CD4-positive, alpha-beta memory T cell (primary cell): ENCODE results near the gene MAP2K7. TPM values are rescaled to one million over a fixed set of nuclear protein-coding genes. Genes with fewer than 3 reads are reported as not detected.

Experiments used
- CTCF ChIA-PET: fragments of 350-600 bp; sonication (Branson Sonifier 250); formaldehyde crosslinking; loops from one replicate; lab custom pipeline; 2021; ENCODE audit warnings: inconsistent platforms; ENCODE audit not compliant: partially characterized antibody; lab: Charles Lee
- POLR2A ChIA-PET: fragments of 350-600 bp; sonication (Branson Sonifier 250); formaldehyde crosslinking; loops from one replicate; lab custom pipeline; 2021; ENCODE audit not compliant: partially characterized antibody; lab: Charles Lee
- DNase-seq, 5 donors: peaks; one replicate each; pipeline versions ENCODE4 v3.0.0 to v3.0.0-alpha.2; 2020 to 2022; ENCODE audit warnings: mixed read lengths in 1 of 5
- H3K27ac ChIP-seq: one replicate; pipeline ENCODE4 v1.7.0; 2013; ENCODE audit warnings: low read depth, low read length
- H3K27me3 ChIP-seq: 2 replicates; pipeline ENCODE4 v1.7.0; 2013; ENCODE audit warnings: mild to moderate bottlenecking, low read length, moderate library complexity; ENCODE audit not compliant: insufficient read depth
- H3K36me3 ChIP-seq: 2 replicates; pipeline ENCODE4 v1.7.0; 2013; ENCODE audit warnings: mild to moderate bottlenecking, low read length, moderate library complexity; ENCODE audit not compliant: insufficient read depth
- H3K4me1 ChIP-seq: 2 replicates; pipeline ENCODE4 v1.7.0; 2013; ENCODE audit warnings: mild to moderate bottlenecking, low read length, moderate library complexity; ENCODE audit not compliant: insufficient read depth
- H3K4me3 ChIP-seq, 2 donors: one replicate each; pipeline ENCODE4 v1.7.0; 2013; ENCODE audit warnings: low read length in 2 of 2, mild to moderate bottlenecking in 1 of 2
- H3K9me3 ChIP-seq, 2 donors: one replicate each; pipeline ENCODE4 v1.7.0; 2013; ENCODE audit warnings: low read length in 2 of 2, control low read depth in 1 of 2; ENCODE audit not compliant: control insufficient read depth in 1 of 2
- H3K27ac Mint-ChIP-seq, 7 donors: one replicate each; pipeline ENCODE4 v1.8.0; 2020 to 2021; ENCODE audit warnings: mixed read lengths in 7 of 7, mild to moderate bottlenecking in 6 of 7, inconsistent platforms in 3 of 7, moderate library complexity in 3 of 7
- H3K27me3 Mint-ChIP-seq, 2 donors: one replicate each; pipeline ENCODE4 v1.8.0; 2020 to 2021; ENCODE audit warnings: mixed read lengths in 2 of 2
- H3K36me3 Mint-ChIP-seq, 2 donors: one replicate each; pipeline ENCODE4 v1.8.0; 2020 to 2021; ENCODE audit warnings: mixed read lengths in 2 of 2, inconsistent platforms in 1 of 2, mild to moderate bottlenecking in 1 of 2
- H3K4me1 Mint-ChIP-seq, 4 donors: one replicate each; pipeline ENCODE4 v1.8.0; 2020 to 2021; ENCODE audit warnings: mixed read lengths in 4 of 4, mild to moderate bottlenecking in 1 of 4
- H3K4me3 Mint-ChIP-seq, 8 donors: one replicate each; pipeline ENCODE4 v1.8.0; 2020 to 2021; ENCODE audit warnings: mixed read lengths in 8 of 8, mild to moderate bottlenecking in 7 of 8, moderate library complexity in 6 of 8, inconsistent platforms in 3 of 8
- H3K9me3 Mint-ChIP-seq, 8 donors: one replicate each; pipeline ENCODE4 v1.8.0; 2020 to 2021; ENCODE audit warnings: mixed read lengths in 8 of 8, mild to moderate bottlenecking in 5 of 8, inconsistent platforms in 3 of 8, moderate library complexity in 1 of 8
- intact Hi-C: fragments of 100-400 bp; cut with micrococcal nuclease; formaldehyde crosslinking; loops from one replicate; pipeline ENCODE4 v1.15.1; 2023
- polyA plus RNA-seq, 2 donors: library from polyadenylated mRNA; unstranded; fragments of 300-500 nt; fragmentation: Illumina TruSeq; gene quantifications; one replicate each; pipeline ENCODE4 v1.2.3, GENCODE V29; 2021
- total RNA-seq, 2 experiments: library from RNA; stranded (reverse); gene quantifications; one replicate each; pipeline ENCODE4 v1.2.3, GENCODE V29; 2021

Gene MAP2K7
- total and polyA plus RNA-seq, 4 experiments from 2014 or later: 0.57 to 62.5 (median 31.1) TPM

- Mint-ChIP-seq H3K4me1 (peaks cover 8 to 28% (median 15%) of the 10 kb centered on the region in 4 donors), H3K4me3 (peak overlapping the region in 2 of 8 donors; percentile 6 to 10), H3K36me3 (no peaks in the 10 kb centered on the region), H3K27me3 (no peaks in the 10 kb centered on the region), H3K27ac (peak overlapping the region in 1 of 7 donors; percentile 12), H3K9me3 (no peaks in the 10 kb centered on the region)
- H3K27ac ChIP-seq: no peak overlapping the region
- peaks cover 27% of the 10 kb centered on the region for H3K4me1 ChIP-seq
- peaks cover 7% of the 10 kb centered on the region for H3K27me3 ChIP-seq
- intact Hi-C loops: loop anchor here (2.0 kb wide), 1 partner anchor 33 kb away; the partner anchor contains the start of gene EVI5L
- DNase-seq: no peak
- no peak overlapping the region for H3K4me3 ChIP-seq
- ChIA-PET POLR2A (interaction anchor here (1.1 to 1.8 kb wide), 2 partner anchors 40 to 57 kb away, joined by 5 read pairs; partner anchors contain the start of genes MAP2K7 and SNAPC2), CTCF (interaction anchor here (1.0 kb wide), 1 partner anchor 41 kb away, joined by 3 read pairs; the partner anchor contains the start of gene MAP2K7)
- no peaks in the 10 kb centered on the region for H3K36me3 ChIP-seq
- H3K9me3 ChIP-seq: no peaks in the 10 kb centered on the region
Observed at GRCh38 chr19:7863157-7863970, 40.3 kb upstream of the MAP2K7 start.

DNA sequence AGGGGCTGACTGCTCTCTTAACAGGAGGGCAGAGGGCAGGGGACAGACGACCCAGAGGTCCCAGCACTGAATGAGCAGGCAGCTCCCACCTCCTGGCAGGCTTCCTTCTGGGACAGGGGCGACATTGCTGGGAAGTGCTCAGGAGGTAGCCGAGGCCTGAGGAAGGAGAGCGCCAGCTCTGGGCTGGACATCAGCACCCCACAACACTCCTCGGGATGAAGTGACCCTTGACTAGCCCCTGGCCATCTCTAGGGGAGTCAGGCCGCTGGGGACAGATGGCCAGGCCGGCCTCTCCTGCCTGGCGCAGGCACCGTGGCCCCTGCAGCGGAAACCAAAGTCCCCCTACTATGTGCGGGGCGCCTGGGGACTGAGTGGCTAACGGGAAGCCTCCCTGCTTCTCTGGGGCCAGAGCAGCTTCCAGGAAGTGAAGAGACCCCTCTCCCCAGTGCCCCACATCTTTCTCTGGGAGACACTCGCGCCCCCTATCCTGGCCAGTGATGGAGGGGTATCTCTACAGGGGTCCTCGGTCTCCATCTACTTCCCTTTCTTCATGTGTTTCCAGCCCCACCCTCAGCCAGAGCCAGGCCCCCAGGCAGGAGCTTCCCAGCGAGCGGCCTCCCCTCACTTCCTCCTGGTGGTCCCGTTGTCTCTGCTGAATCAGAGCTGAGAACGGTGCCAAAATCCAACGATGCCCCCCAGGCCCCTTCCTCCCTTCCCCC is 39.5 kb upstream of the MAP2K7 start:
- intact Hi-C loops: loop anchor here (2.0 kb wide), 1 partner anchor 33 kb away; the partner anchor contains the start of gene EVI5L
- no peaks in the 10 kb centered on the region for H3K27me3 Mint-ChIP-seq
- H3K36me3 ChIP-seq: no peaks in the 10 kb centered on the region
- H3K9me3 Mint-ChIP-seq: no peaks in the 10 kb centered on the region
- CTCF ChIA-PET: interaction anchor here (1.0 to 1.1 kb wide), 2 partner anchors 12 to 40 kb away, joined by 3 to 4 read pairs; partner anchors contain the start of gene MAP2K7
- H3K4me1 Mint-ChIP-seq: peaks cover 8 to 33% (median 18%) of the 10 kb centered on the region in 4 donors
- no peak overlapping the region for H3K27ac ChIP-seq
- no peaks in the 10 kb centered on the region for H3K36me3 Mint-ChIP-seq
- no peak for DNase-seq
- H3K9me3 ChIP-seq: no peaks in the 10 kb centered on the region
- H3K4me1 ChIP-seq: peaks cover 34% of the 10 kb centered on the region
- H3K4me3 Mint-ChIP-seq: peak overlapping the region in 2 of 8 donors; percentile 6 to 10
- peaks cover 7% of the 10 kb centered on the region for H3K27me3 ChIP-seq
- peak overlapping the region in 2 of 7 donors; percentile 12 to 82 for H3K27ac Mint-ChIP-seq
- no peak overlapping the region for H3K4me3 ChIP-seq
- POLR2A ChIA-PET: interaction anchor here (0.6 to 1.1 kb wide), 2 partner anchors 56 to 78 kb away, joined by 3 to 5 read pairs; partner anchors contain the start of gene SNAPC2

GRCh38 chr19:7864690-7865074 is 39.0 kb upstream of the MAP2K7 start:
- H3K9me3 Mint-ChIP-seq: no peaks in the 10 kb centered on the region
- H3K9me3 ChIP-seq: no peaks in the 10 kb centered on the region
- peaks cover 35% of the 10 kb centered on the region for H3K4me1 ChIP-seq
- peaks cover 8 to 33% (median 18%) of the 10 kb centered on the region in 4 donors for H3K4me1 Mint-ChIP-seq
- no peak for DNase-seq
- H3K36me3 Mint-ChIP-seq: no peaks in the 10 kb centered on the region
- H3K27me3 ChIP-seq: peaks cover 7% of the 10 kb centered on the region
- no peaks in the 10 kb centered on the region for H3K27me3 Mint-ChIP-seq
- H3K4me3 Mint-ChIP-seq: peak overlapping the region in 2 of 8 donors; percentile 8 to 89
- no peak overlapping the region for H3K4me3 ChIP-seq
- H3K27ac ChIP-seq: no peak overlapping the region
- ChIA-PET POLR2A (interaction anchor here (0.6 kb wide), 1 partner anchor 77 kb away, joined by 3 read pairs; no protein-coding TSS in a partner anchor), CTCF (interaction anchor here (1.1 kb wide), 1 partner anchor 12 kb away, joined by 4 read pairs; no protein-coding TSS in a partner anchor)
- no peaks in the 10 kb centered on the region for H3K36me3 ChIP-seq
- intact Hi-C loops: no loop called here
- H3K27ac Mint-ChIP-seq: peak overlapping the region in 1 of 7 donors; percentile 82

DNA sequence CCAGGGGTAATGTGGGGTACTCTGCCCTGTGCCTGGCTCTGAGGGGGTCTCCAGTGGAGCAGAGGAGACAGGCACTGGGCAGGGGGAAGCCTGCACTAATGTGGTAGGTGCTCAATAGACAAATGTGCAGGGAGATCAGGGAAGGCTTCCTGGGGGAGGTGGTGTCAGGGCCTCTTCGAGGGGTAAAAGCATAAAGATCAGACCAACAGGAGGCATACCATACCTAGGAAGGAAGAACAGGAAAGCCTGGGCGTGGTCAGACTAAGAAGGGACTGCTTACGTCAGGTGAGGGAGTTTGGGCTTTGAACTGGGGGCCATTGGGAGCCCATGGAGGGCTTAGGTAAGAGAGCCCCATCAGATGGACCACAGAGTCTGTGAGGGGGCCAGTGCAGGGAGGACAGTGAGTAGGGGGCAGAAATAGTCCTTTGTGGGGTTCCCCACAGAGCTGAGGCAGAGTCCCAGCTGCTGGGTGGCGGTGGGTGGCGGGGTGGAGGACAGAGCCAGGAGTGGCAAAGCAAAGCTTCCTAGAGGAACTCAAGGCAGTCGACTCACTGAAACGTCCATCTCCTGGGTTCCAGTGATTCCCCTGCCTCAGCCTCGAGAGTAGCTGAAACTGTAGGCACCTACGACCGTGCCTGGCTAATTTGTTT is 38.3 kb upstream of the MAP2K7 start:
- intact Hi-C loops: no loop called here
- Histone ChIP-seq H3K4me1 (peaks cover 41% of the 10 kb centered on the region), H3K27me3 (peaks cover 7% of the 10 kb centered on the region), H3K4me3 (no peak overlapping the region), H3K9me3 (no peaks in the 10 kb centered on the region), H3K27ac (no peak overlapping the region), H3K36me3 (no peaks in the 10 kb centered on the region)
- ChIA-PET POLR2A (interaction anchor here (1.1 kb wide), 1 partner anchor 79 kb away, joined by 3 read pairs; no protein-coding TSS in a partner anchor), CTCF (interaction anchor here (2.1 kb wide), 1 partner anchor 12 kb away, joined by 9 read pairs; no protein-coding TSS in a partner anchor)
- Mint-ChIP-seq H3K27me3 (no peaks in the 10 kb centered on the region), H3K27ac (peak overlapping the region; percentile 33 to 94 (median 82)), H3K4me1 (peaks cover 10 to 33% (median 19%) of the 10 kb centered on the region in 4 donors), H3K36me3 (no peaks in the 10 kb centered on the region), H3K4me3 (peak overlapping the region; percentile 35 to 89 (median 66)), H3K9me3 (no peaks in the 10 kb centered on the region)
- DNase-seq: no peak

- Histone ChIP-seq H3K4me1 (peaks cover 39% of the 10 kb centered on the region), H3K4me3 (no peak overlapping the region), H3K36me3 (no peaks in the 10 kb centered on the region), H3K9me3 (no peaks in the 10 kb centered on the region), H3K27ac (no peak overlapping the region), H3K27me3 (no peaks in the 10 kb centered on the region)
- H3K9me3 Mint-ChIP-seq: no peaks in the 10 kb centered on the region
- peaks cover 0 to 4% of the 10 kb centered on the region in 2 donors for H3K27me3 Mint-ChIP-seq
- H3K27ac Mint-ChIP-seq: peak overlapping the region in 2 of 7 donors; percentile 31 to 36
- intact Hi-C loops: no loop called here
- peak overlapping the region in 1 of 8 donors; percentile 6 for H3K4me3 Mint-ChIP-seq
- no peaks in the 10 kb centered on the region for H3K36me3 Mint-ChIP-seq
- POLR2A ChIA-PET: interaction anchor here (1.1 kb wide), 1 partner anchor 77 kb away, joined by 3 read pairs; no protein-coding TSS in a partner anchor
- CTCF ChIA-PET: interaction anchor here (2.1 kb wide), 1 partner anchor 13 kb away, joined by 9 read pairs; no protein-coding TSS in a partner anchor
- no peak for DNase-seq
- peaks cover 14 to 36% (median 25%) of the 10 kb centered on the region in 4 donors for H3K4me1 Mint-ChIP-seq
Observed at GRCh38 chr19:7866399-7867091, 37.1 kb upstream of the MAP2K7 start.
